ENCODE data around the gene C12orf43. TPM values are rescaled to one million over a fixed set of nuclear protein-coding genes. Genes with fewer than 3 reads are reported as not detected.

Gene C12orf43
- total RNA-seq, 1 donor, result 15.2 TPM

GRCh38 chr12:121036810-121037326, 20.6 kb upstream of the C12orf43 start:
- no peaks in the 10 kb centered on the region for H3K27me3 ChIP-seq (ENCODE audit: insufficient read depth, low read length)
- H3K9me3 ChIP-seq (ENCODE audit: low read depth, low read length), result no peaks in the 10 kb centered on the region
- TF ChIP-seq, protein P1, sequence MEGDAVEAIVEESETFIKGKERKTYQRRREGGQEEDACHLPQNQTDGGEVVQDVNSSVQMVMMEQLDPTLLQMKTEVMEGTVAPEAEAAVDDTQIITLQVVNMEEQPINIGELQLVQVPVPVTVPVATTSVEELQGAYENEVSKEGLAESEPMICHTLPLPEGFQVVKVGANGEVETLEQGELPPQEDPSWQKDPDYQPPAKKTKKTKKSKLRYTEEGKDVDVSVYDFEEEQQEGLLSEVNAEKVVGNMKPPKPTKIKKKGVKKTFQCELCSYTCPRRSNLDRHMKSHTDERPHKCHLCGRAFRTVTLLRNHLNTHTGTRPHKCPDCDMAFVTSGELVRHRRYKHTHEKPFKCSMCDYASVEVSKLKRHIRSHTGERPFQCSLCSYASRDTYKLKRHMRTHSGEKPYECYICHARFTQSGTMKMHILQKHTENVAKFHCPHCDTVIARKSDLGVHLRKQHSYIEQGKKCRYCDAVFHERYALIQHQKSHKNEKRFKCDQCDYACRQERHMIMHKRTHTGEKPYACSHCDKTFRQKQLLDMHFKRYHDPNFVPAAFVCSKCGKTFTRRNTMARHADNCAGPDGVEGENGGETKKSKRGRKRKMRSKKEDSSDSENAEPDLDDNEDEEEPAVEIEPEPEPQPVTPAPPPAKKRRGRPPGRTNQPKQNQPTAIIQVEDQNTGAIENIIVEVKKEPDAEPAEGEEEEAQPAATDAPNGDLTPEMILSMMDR (IDR thresholded peaks at IDR 0.05; ENCODE audit: extremely low read depth, low read depth, low read length), result no peak
- no peak overlapping the region for H2AFZ ChIP-seq (ENCODE audit: low read length)
- DNase-seq (ENCODE audit: insufficient read length, low spot score, missing footprints), result peak; percentile 95
- H3K36me3 ChIP-seq (ENCODE audit: insufficient read depth, low read length), result no peaks in the 10 kb centered on the region
- H3K4me1 ChIP-seq (ENCODE audit: insufficient read depth, low read length), result peaks cover 41% of the 10 kb centered on the region
- no peaks in the 10 kb centered on the region for H4K20me1 ChIP-seq (ENCODE audit: insufficient read depth, low read length)
- H3K4me3 ChIP-seq (ENCODE audit: insufficient read depth, low read length), result no peak overlapping the region
- peak overlapping the region; percentile 33 for H3K4me2 ChIP-seq (ENCODE audit: insufficient read depth, low read length)
- H3K79me2 ChIP-seq (ENCODE audit: insufficient read depth, low read length), result no peaks in the 10 kb centered on the region
- peak overlapping the region; percentile 50 for H3K27ac ChIP-seq (ENCODE audit: low read depth, low read length)

DNA sequence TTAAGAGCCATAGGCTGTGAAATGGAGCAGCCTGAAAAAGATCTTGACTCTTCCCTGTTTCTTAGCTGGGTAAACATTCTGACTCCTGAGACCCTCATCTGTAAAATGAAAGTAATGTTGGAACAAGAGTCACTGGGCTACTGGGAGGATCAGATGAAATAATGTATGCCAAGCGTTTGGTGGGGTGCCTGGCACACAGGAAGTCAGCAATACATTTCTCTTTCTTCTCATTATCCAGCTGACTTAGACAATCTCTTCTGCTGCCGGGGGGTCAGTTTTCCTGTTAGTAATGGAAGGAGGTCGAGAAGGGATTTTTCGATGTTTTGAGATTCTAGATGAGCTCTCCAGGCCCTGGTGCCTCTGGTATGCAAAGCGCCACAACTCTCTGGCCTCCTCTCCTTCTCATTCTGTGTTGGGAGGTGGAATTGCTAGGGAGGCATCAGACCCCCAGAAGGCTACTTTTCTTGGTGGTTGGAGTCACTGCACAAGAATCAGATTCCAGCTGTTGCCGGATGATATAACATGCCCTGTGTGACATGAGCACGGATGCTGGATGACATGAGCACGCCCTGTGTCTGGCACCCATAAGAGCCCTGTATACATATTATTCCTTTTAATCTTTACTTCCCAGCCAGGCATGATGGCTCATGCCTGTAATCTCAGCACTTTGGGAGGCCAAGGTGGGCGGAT, 18.5 kb upstream of the C12orf43 start:
- Histone ChIP-seq H3K4me2 (ENCODE audit: insufficient read depth, low read length) (peak overlapping the region; percentile 48), H3K4me3 (ENCODE audit: insufficient read depth, low read length) (no peak overlapping the region), H3K4me1 (ENCODE audit: insufficient read depth, low read length) (peaks cover 41% of the 10 kb centered on the region), H3K9me3 (ENCODE audit: low read depth, low read length) (no peaks in the 10 kb centered on the region), H3K27me3 (ENCODE audit: insufficient read depth, low read length) (no peaks in the 10 kb centered on the region), H2AFZ (ENCODE audit: low read length) (peak overlapping the region; percentile 18), H3K79me2 (ENCODE audit: insufficient read depth, low read length) (no peaks in the 10 kb centered on the region), H4K20me1 (ENCODE audit: insufficient read depth, low read length) (no peaks in the 10 kb centered on the region), H3K36me3 (ENCODE audit: insufficient read depth, low read length) (no peaks in the 10 kb centered on the region), H3K27ac (ENCODE audit: low read depth, low read length) (no peak overlapping the region)
- no peak for DNase-seq (ENCODE audit: insufficient read length, low spot score, missing footprints)
- TF ChIP-seq, protein P1 (IDR thresholded peaks at IDR 0.05; ENCODE audit: extremely low read depth, low read depth, low read length), result no peak

DNA sequence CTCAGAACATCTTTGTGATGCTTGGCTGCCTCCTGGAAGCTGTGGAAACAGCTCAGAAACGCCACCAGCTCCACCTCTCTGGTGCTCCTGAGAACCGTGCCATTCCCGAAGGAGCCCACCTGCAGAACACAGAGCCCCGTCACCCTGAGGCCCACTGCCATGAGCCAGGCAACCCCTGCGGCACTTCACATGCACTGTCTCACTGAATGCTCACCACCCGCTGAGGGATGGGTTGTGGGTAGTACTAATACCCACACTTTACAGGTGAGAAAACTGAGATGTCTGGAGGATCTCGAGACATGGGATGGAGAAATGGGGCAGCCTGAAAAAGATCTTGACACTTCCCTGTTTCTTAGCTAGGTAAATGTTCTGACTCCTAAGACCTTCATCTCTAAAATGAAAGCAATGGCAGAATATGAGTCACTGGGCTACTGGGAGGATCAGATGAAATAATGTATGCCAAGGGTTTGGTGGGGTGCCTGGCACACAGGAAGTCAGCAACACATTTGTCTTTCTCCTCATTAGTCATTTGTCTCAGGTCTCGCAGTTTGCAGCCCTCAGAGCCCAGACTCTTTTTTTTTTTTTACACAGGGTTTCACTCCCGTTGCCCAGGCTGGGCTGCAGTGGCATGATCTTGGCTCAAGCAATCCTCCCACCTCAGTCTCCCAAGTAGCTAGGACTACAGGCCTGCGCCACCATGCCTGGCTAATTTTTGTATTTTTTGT, 17.5 kb upstream of the C12orf43 start:
- Histone ChIP-seq H3K4me1 (ENCODE audit: insufficient read depth, low read length) (peaks cover 37% of the 10 kb centered on the region), H3K79me2 (ENCODE audit: insufficient read depth, low read length) (no peaks in the 10 kb centered on the region), H3K27me3 (ENCODE audit: insufficient read depth, low read length) (no peaks in the 10 kb centered on the region), H4K20me1 (ENCODE audit: insufficient read depth, low read length) (no peaks in the 10 kb centered on the region), H3K27ac (ENCODE audit: low read depth, low read length) (no peak overlapping the region), H2AFZ (ENCODE audit: low read length) (peak overlapping the region; percentile 27), H3K36me3 (ENCODE audit: insufficient read depth, low read length) (no peaks in the 10 kb centered on the region), H3K9me3 (ENCODE audit: low read depth, low read length) (no peaks in the 10 kb centered on the region), H3K4me3 (ENCODE audit: insufficient read depth, low read length) (no peak overlapping the region), H3K4me2 (ENCODE audit: insufficient read depth, low read length) (peak overlapping the region; percentile 48)
- TF ChIP-seq, protein P1 (IDR thresholded peaks at IDR 0.05; ENCODE audit: extremely low read depth, low read depth, low read length), result no peak
- peak; percentile 77 for DNase-seq (ENCODE audit: insufficient read length, low spot score, missing footprints)
